SU-DHL-6 (cell line): ENCODE measurements around the gene SIL1.

Experiments
- H2AFZ ChIP-seq: fragments of 200-600 bp; sonication (generic); 2 replicates; pipeline ENCODE4 v1.6.1; 2014; ENCODE audit warnings: low read depth, mild to moderate bottlenecking, moderate library complexity, mixed read lengths, antibody characterized with exemption, low read length; ENCODE audit not compliant: severe bottlenecking
- H3F3A ChIP-seq: fragments of 200-600 bp; shearing (Covaris generic); 2 replicates; pipeline ENCODE4 v1.6.0; 2016; ENCODE audit warnings: antibody characterized with exemption, mild to moderate bottlenecking; ENCODE audit not compliant: insufficient read depth
- H3K27ac ChIP-seq: fragments of 200-600 bp; sonication (generic); 2 replicates; pipeline ENCODE4 v1.5.1; 2016; ENCODE audit warnings: low read depth, mild to moderate bottlenecking, low read length, moderate library complexity, mixed read lengths
- H3K27me3 ChIP-seq: fragments of 200-600 bp; sonication (generic), shearing (Covaris generic); 2 replicates; pipeline ENCODE4 v1.6.0; 2014; ENCODE audit warnings: mild to moderate bottlenecking, low read length
- H3K36me3 ChIP-seq: fragments of 200-600 bp; sonication (generic); 2 replicates; pipeline ENCODE4 v1.6.1; 2014; ENCODE audit warnings: mild to moderate bottlenecking, low read length, mixed read lengths
- H3K4me2 ChIP-seq: fragments of 300-600, 200-600 bp; shearing (Covaris generic), sonication (generic); 2 replicates; pipeline ENCODE4 v1.6.0; 2014; ENCODE audit warnings: low read length, low read depth, mild to moderate bottlenecking; ENCODE audit not compliant: poor library complexity, severe bottlenecking
- H3K4me3 ChIP-seq: fragments of 200-600 bp; sonication (generic); 2 replicates; pipeline ENCODE4 v1.5.1; 2014; ENCODE audit warnings: antibody characterized with exemption, low read length, mild to moderate bottlenecking, mixed read lengths; ENCODE audit not compliant: insufficient read depth, poor library complexity, severe bottlenecking
- H3K79me2 ChIP-seq: fragments of 200-600 bp; sonication (generic); 2 replicates; pipeline ENCODE4 v1.6.1; 2014; ENCODE audit warnings: mild to moderate bottlenecking, low read length, moderate library complexity; ENCODE audit not compliant: insufficient read depth
- H3K9ac ChIP-seq: fragments of 200-600 bp; sonication (generic); 2 replicates; pipeline ENCODE4 v1.7.0; 2014; ENCODE audit warnings: mild to moderate bottlenecking, low read length
- H3K9me2 ChIP-seq: fragments of 200-600 bp; sonication (generic); replicated peaks from 2 replicates; pipeline ENCODE4 v1.6.1; 2014; ENCODE audit warnings: low read length; ENCODE audit not compliant: insufficient read depth
- H3K9me3 ChIP-seq: fragments of 200-600 bp; sonication (generic); 2 replicates; pipeline ENCODE4 v1.6.1; 2014; ENCODE audit warnings: low read length, mixed read lengths; ENCODE audit not compliant: insufficient read depth
- H4K20me1 ChIP-seq: fragments of 200-600 bp; sonication (generic); 2 replicates; pipeline ENCODE4 v1.6.1; 2014; ENCODE audit warnings: low read depth, mild to moderate bottlenecking, antibody characterized with exemption, low read length, moderate library complexity, mixed read lengths
- EZH2phosphoT487 ChIP-seq: fragments of 200-600 bp; sonication (generic), shearing (Covaris generic); conservative IDR thresholded peaks from 2 replicates; pipeline ENCODE4 v1.6.1; 2018; ENCODE audit warnings: mild to moderate bottlenecking, antibody characterized with exemption, low read length, moderate library complexity, mixed read lengths
- TF ChIP-seq, protein P1 (sequence below): fragments of 200-600 bp; sonication (generic); IDR thresholded peaks from one replicate; pipeline ENCODE4 v1.5.1; 2017; ENCODE audit warnings: antibody characterized with exemption, mild to moderate bottlenecking, low read length, moderate library complexity; ENCODE audit not compliant: insufficient read depth, poor library complexity, severe bottlenecking

Gene SIL1

DNA sequence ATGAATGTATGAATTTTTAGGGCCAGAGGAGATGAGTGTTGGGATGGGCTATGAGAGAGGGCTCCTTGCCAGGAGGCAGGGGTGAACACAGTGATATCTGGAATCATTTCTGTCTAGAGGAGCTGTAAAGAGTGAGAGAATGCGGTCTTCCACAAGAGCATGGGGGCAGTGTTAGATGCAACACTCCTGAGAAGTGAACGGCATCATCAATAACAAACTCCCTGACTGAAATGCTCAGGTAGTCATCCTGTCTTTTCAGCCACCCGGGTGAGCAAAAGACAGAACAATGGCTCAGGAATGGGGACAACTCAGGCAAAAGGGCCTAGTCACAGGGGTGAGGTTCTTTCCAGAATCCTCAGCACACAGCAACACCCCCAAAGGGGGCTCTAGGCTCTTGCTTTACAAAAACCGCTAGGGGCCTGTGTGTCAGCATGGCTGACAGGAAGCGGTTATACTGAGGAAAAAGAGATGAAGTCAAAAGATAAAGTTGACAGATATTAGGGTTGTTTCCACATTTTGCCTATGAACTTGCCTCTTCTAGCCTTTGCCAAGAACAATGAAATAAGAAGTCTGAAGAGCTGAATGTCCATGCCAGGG lies 218.4 kb downstream of the SIL1 start:
- Histone ChIP-seq H3K9me3 (no peaks in the 10 kb centered on the region), H3K79me2 (no peaks in the 10 kb centered on the region), H3K27ac (no peak overlapping the region), H2AFZ (no peak overlapping the region), H3F3A (no peaks in the 10 kb centered on the region), H3K9me2 (no peaks in the 10 kb centered on the region), H3K9ac (no peak overlapping the region), H4K20me1 (no peaks in the 10 kb centered on the region), H3K27me3 (no peaks in the 10 kb centered on the region), H3K4me3 (no peak overlapping the region), H3K36me3 (no peaks in the 10 kb centered on the region), H3K4me2 (no peak overlapping the region)
- TF ChIP-seq, protein P1, sequence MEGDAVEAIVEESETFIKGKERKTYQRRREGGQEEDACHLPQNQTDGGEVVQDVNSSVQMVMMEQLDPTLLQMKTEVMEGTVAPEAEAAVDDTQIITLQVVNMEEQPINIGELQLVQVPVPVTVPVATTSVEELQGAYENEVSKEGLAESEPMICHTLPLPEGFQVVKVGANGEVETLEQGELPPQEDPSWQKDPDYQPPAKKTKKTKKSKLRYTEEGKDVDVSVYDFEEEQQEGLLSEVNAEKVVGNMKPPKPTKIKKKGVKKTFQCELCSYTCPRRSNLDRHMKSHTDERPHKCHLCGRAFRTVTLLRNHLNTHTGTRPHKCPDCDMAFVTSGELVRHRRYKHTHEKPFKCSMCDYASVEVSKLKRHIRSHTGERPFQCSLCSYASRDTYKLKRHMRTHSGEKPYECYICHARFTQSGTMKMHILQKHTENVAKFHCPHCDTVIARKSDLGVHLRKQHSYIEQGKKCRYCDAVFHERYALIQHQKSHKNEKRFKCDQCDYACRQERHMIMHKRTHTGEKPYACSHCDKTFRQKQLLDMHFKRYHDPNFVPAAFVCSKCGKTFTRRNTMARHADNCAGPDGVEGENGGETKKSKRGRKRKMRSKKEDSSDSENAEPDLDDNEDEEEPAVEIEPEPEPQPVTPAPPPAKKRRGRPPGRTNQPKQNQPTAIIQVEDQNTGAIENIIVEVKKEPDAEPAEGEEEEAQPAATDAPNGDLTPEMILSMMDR: no peak
- no peak for TF ChIP-seq EZH2phosphoT487

DNA sequence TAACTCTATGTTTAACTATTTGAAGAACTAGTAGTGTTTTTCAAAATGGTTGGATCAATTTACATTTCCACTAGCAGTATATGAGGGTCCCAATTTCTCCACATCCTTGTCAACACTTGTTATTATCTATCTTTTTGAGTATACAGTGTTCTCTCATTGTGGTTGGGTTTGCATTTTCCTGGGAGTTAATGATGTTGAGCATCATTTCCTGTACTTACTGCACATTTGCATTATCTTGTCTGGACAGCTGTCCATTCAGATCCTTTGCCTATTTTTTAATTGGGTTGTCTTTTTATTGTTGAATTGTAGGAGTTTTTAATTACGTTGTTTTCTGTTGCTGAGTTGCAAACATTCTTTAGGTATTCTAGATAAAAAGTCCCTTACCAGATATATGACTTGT lies 219.6 kb downstream of the SIL1 start:
- no peaks in the 10 kb centered on the region for H4K20me1 ChIP-seq
- no peak overlapping the region for H3K4me2 ChIP-seq
- H2AFZ ChIP-seq: no peak overlapping the region
- no peaks in the 10 kb centered on the region for H3K9me2 ChIP-seq
- no peaks in the 10 kb centered on the region for H3K27me3 ChIP-seq
- no peak overlapping the region for H3K4me3 ChIP-seq
- no peak for TF ChIP-seq EZH2phosphoT487
- TF ChIP-seq, protein P1: no peak
- no peaks in the 10 kb centered on the region for H3K36me3 ChIP-seq
- no peaks in the 10 kb centered on the region for H3F3A ChIP-seq
- H3K9ac ChIP-seq: no peak overlapping the region
- H3K79me2 ChIP-seq: no peaks in the 10 kb centered on the region
- no peak overlapping the region for H3K27ac ChIP-seq
- H3K9me3 ChIP-seq: no peaks in the 10 kb centered on the region

DNA sequence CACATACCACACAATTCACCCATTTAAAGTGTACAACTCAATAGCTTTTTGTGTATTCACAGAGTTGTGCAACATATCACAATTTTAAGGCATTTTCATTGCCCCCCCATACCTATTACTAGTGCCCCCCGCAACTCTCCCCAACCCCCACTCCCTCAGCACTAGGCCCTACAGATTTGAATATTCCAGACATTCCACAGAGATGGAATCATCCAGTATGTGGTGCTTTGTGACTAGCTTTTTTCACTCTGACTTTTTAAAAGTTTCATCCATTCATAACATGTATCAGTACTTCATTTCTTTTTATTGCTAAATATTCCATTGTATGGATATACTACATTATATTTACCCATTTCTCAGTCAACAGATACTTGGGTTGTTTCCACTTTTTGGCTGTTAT lies 220.1 kb downstream of the SIL1 start:
- H3K9ac ChIP-seq: no peak overlapping the region
- no peaks in the 10 kb centered on the region for H3K27me3 ChIP-seq
- no peaks in the 10 kb centered on the region for H4K20me1 ChIP-seq
- H3K9me2 ChIP-seq: no peaks in the 10 kb centered on the region
- no peaks in the 10 kb centered on the region for H3K79me2 ChIP-seq
- no peaks in the 10 kb centered on the region for H3K36me3 ChIP-seq
- TF ChIP-seq EZH2phosphoT487: no peak
- TF ChIP-seq, protein P1: no peak
- H3K27ac ChIP-seq: no peak overlapping the region
- H2AFZ ChIP-seq: no peak overlapping the region
- H3K4me3 ChIP-seq: no peak overlapping the region
- no peaks in the 10 kb centered on the region for H3K9me3 ChIP-seq
- H3F3A ChIP-seq: no peaks in the 10 kb centered on the region
- H3K4me2 ChIP-seq: no peak overlapping the region
